ENCODE data around the gene TUBB6. TPM values are rescaled to one million over a fixed set of nuclear protein-coding genes. Genes with fewer than 3 reads are reported as not detected.

The TUBB6 gene
- total and polyA plus RNA-seq, 2 of the 13 experiments (the other 11 are each of a cell fraction or from before 2014, with no cell fraction given), result 9.9 to 28.6 TPM

DNA sequence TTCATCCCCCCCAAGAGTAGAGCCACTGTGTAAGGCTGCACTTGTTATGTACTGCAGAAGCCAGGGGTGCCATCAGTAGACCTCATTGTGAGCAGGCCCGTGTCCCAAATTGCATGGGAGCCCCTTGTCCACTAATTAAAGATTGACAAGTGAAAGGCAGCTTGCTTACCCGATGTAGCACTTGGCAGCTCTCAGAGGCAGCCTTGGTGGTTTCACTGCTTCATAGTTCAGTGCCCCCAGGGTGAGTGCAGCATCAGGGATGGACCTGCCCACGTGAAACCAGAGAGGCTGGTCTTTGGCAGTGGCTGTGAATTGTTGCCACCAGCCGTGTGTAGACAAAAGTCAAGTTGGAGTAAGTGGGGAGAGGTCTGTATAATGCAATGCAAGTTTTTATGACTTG, 13.3 kb downstream of the TUBB6 start:
- Histone ChIP-seq H3K36me3 (replicated peaks in 1 of 2; ENCODE audit: control insufficient read depth in 1 of 2, insufficient read depth in 2 of 2, low read length in 2 of 2) (peaks cover 7 to 19% of the 10 kb centered on the region in 2 experiments; a peak in 2 of 5 replicates), H3K4me2 (ENCODE audit: low read depth, low read length) (no peak overlapping the region), H2AFZ (ENCODE audit: low read length) (no peak overlapping the region), H3K4me1 (ENCODE audit: insufficient read depth, low read length) (no peaks in the 10 kb centered on the region), H3K27ac (ENCODE audit: extremely low read length, insufficient read depth, low read length) (no peak overlapping the region), H3K79me2 (ENCODE audit: insufficient read depth, low read length) (no peaks in the 10 kb centered on the region), H4K20me1 (ENCODE audit: insufficient read depth, low read length) (no peaks in the 10 kb centered on the region), H3K27me3 (ENCODE audit: control insufficient read depth in 1 of 2, insufficient read depth in 2 of 2, low read length in 2 of 2) (no peaks in the 10 kb centered on the region), H3K9ac (ENCODE audit: insufficient read depth, low read depth, low read length) (no peak overlapping the region), H3K4me3 (replicated peaks in 1 of 3; ENCODE audit: insufficient read depth in 1 of 3, low read depth in 2 of 3, low read length in 3 of 3) (no peak overlapping the region), H3K9me3 (ENCODE audit: low read length) (no peaks in the 10 kb centered on the region)
- intact Hi-C loops (cut with micrococcal nuclease; ENCODE audit: unreplicated experiment) (no loop called here), in situ Hi-C loops (cut with HindIII; ENCODE audit: extremely low pct_ligation_motif_present, low pct_unique_long_range_greater_than_20kb) (no loop called here)
- POLR2A ChIA-PET, result no interaction called here
- DNase-seq (ENCODE audit: low spot score) (no peak), FAIRE-seq (no peak), ATAC-seq (no peak)
- BruUV-seq (replicated peaks), result no TSS peak
- CTCF ChIA-PET (ENCODE audit: low intra/inter-chr PET ratio, low total read pairs), result no interaction called here
- 95% methylated on average over 3 of the region's 4 CpGs for WGBS (ENCODE audit: low lambda C conversion rate)
- TF ChIP-seq MNT (IDR thresholded peaks at IDR 0.05), result no peak
- no peak for TF ChIP-seq ZNF280B (CRISPR knock-in tag; IDR thresholded peaks at IDR 0.05; ENCODE audit: borderline replicate concordance)
- no peak for TF ChIP-seq NCOA5 (CRISPR knock-in tag; IDR thresholded peaks at IDR 0.05)
- TF ChIP-seq, protein P1, sequence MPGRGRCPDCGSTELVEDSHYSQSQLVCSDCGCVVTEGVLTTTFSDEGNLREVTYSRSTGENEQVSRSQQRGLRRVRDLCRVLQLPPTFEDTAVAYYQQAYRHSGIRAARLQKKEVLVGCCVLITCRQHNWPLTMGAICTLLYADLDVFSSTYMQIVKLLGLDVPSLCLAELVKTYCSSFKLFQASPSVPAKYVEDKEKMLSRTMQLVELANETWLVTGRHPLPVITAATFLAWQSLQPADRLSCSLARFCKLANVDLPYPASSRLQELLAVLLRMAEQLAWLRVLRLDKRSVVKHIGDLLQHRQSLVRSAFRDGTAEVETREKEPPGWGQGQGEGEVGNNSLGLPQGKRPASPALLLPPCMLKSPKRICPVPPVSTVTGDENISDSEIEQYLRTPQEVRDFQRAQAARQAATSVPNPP (CRISPR knock-in tag; IDR thresholded peaks at IDR 0.05), result no peak
- no peak for TF ChIP-seq ZNF639 (CRISPR knock-in tag; conservative IDR thresholded peaks at IDR 0.05)
- no peak for TF ChIP-seq IRX3 (CRISPR knock-in tag; IDR thresholded peaks at IDR 0.05; ENCODE audit: borderline replicate concordance, low read depth)
- no peak for TF ChIP-seq NFIB (CRISPR knock-in tag; IDR thresholded peaks at IDR 0.05; ENCODE audit: borderline replicate concordance)
- no peak for TF ChIP-seq PRPF4 (IDR thresholded peaks at IDR 0.05; ENCODE audit: low read depth, low read length, poor library complexity, severe bottlenecking)

All from HepG2 (cell line).